ENCODE data around the gene MINK1. TPM values are rescaled to one million over a fixed set of nuclear protein-coding genes. Genes with fewer than 3 reads are reported as not detected.

Gene MINK1
- total RNA-seq, 1 donor from 2014 or later = 161 TPM

GRCh38 chr17:4870855-4871254 is 37.7 kb downstream of the MINK1 start:
- no peak for DNase-seq (ENCODE audit: low spot score)

DNA sequence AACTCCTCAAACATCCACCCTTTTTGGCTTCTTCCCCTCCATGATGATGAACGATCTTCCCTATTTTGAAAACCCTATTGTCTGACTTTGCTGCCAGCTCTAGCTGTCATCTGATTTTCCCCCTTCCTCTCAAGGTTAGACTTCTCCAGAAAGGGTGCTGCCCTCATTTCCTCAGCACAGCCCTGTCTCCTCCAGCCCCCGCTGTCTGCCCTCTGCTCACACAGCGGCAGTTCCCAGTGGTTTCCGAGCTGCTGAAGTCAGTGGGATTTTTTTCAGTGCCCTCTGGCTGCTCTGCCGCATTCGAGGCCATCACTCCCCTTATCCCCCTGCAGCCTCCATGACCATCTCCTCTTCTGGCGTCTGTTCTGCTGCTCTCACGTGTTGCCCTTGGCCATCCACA is 39.6 kb downstream of the MINK1 start:
- no peak for DNase-seq (ENCODE audit: low spot score)

DNA sequence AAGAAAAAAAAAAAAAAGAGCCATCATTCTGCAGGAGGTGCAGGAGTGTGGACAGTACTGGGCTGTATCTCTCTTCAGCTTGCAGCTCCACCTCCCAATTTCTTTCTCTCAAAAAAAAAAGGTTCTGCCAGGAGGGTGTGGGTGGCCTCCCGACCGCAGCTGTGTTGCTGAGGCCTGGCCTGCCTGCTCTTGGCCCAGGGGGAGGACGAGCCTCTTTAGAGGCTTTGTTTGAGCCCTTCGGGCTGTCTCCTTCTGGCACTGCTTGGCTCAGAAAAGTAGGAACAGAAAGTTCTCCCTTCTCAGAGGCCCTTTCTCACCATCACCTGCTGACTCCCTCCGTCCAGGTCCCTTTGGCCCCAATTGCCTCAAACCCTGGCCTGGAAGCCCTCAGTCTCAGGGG is 43.9 kb downstream of the MINK1 start:
- DNase-seq (ENCODE audit: low spot score) = no peak

GRCh38 chr17:4879601-4880000 is 46.5 kb downstream of the MINK1 start:
- DNase-seq (ENCODE audit: low spot score) = no peak

- no peak for DNase-seq (ENCODE audit: low spot score)
Measured at GRCh38 chr17:4880857-4881256, 47.7 kb downstream of the MINK1 start.

GRCh38 chr17:4881761-4882555 is 48.8 kb downstream of the MINK1 start:
- peak; percentile 52 for DNase-seq (ENCODE audit: low spot score)

DNA sequence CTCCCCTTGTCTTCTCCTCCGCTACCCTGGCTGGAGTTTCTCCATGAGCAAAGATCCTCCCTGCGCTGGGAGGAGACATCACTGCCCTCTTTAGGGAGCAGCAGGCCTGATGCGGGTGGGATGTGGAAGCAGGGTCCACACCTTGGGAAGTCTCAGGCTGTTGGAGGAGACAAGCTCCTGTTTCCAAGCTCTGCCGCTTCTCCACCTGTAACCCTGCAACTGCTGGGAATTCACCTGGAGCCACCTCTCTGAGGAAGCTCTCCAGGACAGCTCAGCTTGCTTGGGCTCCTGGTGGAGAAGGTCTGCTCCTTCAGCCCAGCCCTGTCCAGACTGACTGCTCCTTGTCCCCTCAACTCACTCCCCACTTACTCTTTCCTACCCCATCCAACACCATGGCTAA is 51.3 kb downstream of the MINK1 start:
- DNase-seq (ENCODE audit: low spot score) = no peak

GRCh38 chr17:4886830-4887229 is 53.7 kb downstream of the MINK1 start:
- DNase-seq (ENCODE audit: low spot score) = no peak

DNA sequence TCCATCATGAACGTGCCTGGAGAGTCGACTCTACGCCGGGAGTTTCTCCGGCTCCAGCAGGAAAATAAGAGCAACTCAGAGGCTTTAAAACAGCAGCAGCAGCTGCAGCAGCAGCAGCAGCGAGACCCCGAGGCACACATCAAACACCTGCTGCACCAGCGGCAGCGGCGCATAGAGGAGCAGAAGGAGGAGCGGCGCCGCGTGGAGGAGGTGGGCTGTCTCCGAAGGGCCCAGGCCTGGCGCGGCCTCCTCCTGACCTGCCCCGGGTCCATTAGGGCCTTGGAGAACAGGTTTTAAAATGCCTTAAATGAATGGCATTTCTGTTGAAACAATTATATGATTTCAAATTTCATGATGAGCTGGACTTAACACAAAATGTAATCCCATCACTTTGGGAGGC is 54.4 kb downstream of the MINK1 start:
- no peak for DNase-seq (ENCODE audit: low spot score)

- no peak for DNase-seq (ENCODE audit: low spot score)
Measured at GRCh38 chr17:4891411-4892410, 58.6 kb downstream of the MINK1 start.

DNA sequence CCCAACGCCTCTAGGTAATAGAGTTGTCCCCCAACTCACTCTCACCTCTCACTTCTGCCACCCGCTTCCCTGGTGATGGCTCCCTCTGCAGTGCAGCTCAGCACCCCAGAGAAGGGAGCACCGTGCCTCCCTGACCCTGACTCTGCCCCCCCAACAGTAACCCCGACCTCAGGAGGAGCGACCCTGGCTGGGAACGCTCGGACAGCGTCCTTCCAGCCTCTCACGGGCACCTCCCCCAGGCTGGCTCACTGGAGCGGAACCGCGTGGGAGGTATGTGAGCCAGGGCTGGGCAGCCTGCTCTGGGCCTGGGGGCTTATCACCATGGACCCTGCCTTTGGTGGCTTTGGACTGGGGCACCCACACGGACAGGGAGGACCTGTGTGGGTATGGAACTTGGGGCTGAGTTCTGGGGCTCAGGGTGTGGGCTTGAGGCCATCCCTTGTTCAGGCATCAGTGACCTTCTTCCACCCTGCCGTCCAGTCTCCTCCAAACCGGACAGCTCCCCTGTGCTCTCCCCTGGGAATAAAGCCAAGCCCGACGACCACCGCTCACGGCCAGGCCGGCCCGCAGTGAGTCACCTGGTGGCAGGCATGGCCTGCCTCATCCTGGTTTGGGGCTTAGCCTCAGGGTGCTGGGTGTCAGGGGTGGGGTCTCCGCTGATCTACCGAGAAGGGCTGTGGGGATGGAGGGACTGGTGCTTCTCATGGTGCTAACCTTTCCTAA is 59.5 kb downstream of the MINK1 start:
- no peak for DNase-seq (ENCODE audit: low spot score)

DNA sequence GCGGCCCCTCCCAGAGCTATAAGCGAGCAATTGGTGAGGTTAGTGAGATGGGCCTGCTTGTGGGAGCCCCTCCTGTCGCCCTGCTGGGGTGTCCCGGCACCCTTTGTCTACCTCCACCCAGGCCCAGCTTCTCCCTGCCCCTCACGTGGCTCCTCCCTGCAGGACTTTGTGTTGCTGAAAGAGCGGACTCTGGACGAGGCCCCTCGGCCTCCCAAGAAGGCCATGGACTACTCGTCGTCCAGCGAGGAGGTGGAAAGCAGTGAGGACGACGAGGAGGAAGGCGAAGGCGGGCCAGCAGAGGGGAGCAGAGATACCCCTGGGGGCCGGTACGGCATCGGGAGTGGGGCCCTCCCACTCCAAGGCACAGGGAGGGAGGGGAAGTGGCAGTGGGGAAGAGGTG is 60.1 kb downstream of the MINK1 start:
- DNase-seq (ENCODE audit: low spot score) = no peak

DNA sequence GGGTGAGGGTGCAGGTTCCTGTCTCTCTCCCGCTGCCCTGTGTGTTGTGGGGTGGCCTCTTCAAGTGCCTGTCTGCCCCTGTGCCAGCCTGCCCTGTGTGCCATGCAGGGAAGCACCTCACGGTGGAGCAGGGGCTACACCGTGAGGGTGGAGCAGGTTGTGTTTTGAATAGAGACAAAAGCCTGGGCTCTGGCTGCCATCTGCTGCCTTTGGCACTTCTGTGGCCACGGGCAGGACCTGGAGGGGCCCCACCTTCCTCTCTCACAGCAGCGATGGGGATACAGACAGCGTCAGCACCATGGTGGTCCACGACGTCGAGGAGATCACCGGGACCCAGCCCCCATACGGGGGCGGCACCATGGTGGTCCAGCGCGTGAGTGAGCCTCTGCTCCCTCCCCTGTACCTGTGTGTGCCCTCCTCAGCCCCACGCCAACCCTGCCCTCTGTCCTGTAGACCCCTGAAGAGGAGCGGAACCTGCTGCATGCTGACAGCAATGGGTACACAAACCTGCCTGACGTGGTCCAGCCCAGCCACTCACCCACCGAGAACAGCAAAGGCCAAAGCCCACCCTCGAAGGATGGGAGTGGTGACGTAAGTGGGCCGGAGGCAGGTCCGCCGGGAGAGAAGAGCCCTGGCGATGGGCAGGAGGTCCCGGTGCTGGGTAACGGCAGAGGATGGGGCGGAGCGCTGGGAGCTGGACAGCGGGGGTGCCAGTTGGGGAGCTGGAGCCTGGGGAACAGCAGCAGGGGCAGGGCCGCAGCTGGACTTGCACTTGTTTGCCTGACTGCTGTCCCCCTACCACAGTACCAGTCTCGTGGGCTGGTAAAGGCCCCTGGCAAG is 60.8 kb downstream of the MINK1 start:
- DNase-seq (ENCODE audit: low spot score) = no peak

GRCh38 chr17:4895121-4895520 is 62.0 kb downstream of the MINK1 start:
- DNase-seq (ENCODE audit: low spot score) = no peak

DNA sequence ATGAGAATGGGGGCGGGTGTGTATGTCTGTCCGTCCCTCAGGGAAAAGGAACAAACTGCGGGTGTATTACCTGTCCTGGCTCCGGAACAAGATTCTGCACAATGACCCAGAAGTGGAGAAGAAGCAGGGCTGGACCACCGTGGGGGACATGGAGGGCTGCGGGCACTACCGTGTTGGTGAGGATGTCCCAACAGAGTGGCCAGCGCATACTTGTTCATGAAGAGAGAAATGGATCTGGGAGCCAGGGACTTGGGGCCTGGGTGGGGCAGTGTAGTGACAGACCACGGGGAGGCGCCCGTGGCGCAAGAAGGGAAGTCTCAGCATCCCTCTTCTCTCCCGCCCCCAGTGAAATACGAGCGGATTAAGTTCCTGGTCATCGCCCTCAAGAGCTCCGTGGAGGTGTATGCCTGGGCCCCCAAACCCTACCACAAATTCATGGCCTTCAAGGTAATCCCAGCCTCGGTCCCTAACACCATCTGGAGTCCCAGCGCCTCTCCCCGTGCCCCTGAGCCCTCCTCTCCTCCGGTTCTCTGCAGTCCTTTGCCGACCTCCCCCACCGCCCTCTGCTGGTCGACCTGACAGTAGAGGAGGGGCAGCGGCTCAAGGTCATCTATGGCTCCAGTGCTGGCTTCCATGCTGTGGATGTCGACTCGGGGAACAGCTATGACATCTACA is 62.7 kb downstream of the MINK1 start:
- DNase-seq (ENCODE audit: low spot score) = no peak

- DNase-seq (ENCODE audit: low spot score) = no peak
Measured at GRCh38 chr17:4896332-4897197, 63.4 kb downstream of the MINK1 start.

DNA sequence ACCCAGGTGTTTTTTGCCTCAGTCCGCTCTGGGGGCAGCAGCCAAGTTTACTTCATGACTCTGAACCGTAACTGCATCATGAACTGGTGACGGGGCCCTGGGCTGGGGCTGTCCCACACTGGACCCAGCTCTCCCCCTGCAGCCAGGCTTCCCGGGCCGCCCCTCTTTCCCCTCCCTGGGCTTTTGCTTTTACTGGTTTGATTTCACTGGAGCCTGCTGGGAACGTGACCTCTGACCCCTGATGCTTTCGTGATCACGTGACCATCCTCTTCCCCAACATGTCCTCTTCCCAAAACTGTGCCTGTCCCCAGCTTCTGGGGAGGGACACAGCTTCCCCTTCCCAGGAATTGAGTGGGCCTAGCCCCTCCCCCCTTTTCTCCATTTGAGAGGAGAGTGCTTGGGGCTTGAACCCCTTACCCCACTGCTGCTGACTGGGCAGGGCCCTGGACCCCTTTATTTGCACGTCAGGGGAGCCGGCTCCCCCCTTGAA is 64.1 kb downstream of the MINK1 start:
- no peak for DNase-seq (ENCODE audit: low spot score)

GRCh38 chr17:4897785-4898184 is 64.6 kb downstream of the MINK1 start:
- DNase-seq (ENCODE audit: low spot score) = no peak

GRCh38 chr17:4898351-4898750 is 65.2 kb downstream of the MINK1 start:
- DNase-seq (ENCODE audit: low spot score) = peak; percentile 55

Data from mucosa of gallbladder (tissue), 1 donor.